ENCODE results near the gene SHKBP1. TPM values are rescaled to one million over a fixed set of nuclear protein-coding genes. Genes with fewer than 3 reads are reported as not detected.

SHKBP1 gene
- total RNA-seq, 1 donor from 2014 or later: 192 TPM

DNA sequence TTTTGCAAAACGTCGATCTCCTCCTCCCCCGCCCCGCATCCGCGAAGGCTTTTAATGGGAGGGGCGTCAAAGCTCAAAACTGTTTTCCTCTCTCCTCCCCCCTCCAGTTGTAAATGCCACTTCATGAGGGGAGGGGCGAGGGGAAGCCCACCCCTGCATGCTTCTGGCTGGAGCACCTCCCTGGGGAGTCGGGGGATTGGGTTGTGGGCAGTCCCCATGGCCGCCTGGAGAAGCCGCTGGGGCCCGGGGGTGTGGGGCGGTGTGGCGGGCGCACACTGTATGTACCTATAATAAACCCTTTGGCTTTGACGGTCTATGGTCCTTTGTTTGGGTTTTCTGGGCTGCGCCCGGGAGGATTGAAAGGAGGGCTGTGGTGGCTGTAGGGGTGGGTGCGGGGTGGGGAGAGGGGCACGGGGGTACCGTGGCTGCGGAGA lies 505 bp upstream of the SHKBP1 start:
- TF ChIP-seq, protein P1, sequence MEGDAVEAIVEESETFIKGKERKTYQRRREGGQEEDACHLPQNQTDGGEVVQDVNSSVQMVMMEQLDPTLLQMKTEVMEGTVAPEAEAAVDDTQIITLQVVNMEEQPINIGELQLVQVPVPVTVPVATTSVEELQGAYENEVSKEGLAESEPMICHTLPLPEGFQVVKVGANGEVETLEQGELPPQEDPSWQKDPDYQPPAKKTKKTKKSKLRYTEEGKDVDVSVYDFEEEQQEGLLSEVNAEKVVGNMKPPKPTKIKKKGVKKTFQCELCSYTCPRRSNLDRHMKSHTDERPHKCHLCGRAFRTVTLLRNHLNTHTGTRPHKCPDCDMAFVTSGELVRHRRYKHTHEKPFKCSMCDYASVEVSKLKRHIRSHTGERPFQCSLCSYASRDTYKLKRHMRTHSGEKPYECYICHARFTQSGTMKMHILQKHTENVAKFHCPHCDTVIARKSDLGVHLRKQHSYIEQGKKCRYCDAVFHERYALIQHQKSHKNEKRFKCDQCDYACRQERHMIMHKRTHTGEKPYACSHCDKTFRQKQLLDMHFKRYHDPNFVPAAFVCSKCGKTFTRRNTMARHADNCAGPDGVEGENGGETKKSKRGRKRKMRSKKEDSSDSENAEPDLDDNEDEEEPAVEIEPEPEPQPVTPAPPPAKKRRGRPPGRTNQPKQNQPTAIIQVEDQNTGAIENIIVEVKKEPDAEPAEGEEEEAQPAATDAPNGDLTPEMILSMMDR (IDR thresholded peaks at IDR 0.05): no peak
- no peaks in the 10 kb centered on the region for H3K27me3 ChIP-seq

DNA sequence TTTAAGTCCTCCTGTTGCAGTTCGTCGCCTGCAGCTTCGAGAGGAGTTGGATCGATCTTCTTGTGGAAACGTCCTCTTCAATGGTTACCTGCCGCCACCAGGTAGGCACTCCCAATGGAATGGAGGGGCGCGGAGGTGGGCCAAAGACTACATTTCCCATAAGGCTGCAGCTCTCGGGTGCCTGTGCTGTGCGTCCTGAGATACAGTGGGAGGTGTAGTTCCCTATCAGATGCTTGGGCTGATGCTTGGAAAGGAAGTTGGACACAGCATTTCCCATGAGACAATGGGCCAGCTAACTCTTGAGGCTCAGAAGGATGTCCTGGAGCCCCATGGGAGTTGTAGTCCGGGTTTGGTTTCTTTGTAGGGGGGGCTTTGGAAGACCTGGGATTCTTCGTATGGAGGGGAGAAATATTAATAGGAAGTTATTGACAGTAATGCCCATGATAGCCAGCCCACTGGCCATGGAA lies 1.8 kb downstream of the SHKBP1 start:
- H3K4me3 ChIP-seq: no peak overlapping the region
- peaks cover 34 to 38% of the 10 kb centered on the region in 2 donors for H3K36me3 ChIP-seq
- TF ChIP-seq, protein P1 (IDR thresholded peaks at IDR 0.05): no peak
- H3K9me3 ChIP-seq: no peaks in the 10 kb centered on the region
- intact Hi-C loops (cut with DNase I): loop anchor here (5.0 kb wide), 1 partner anchor 36 kb away; no protein-coding TSS in a partner anchor
- no peak for DNase-seq (ENCODE audit: low spot score in 2 of 2)
- H3K4me1 ChIP-seq: peaks cover 0 to 11% of the 10 kb centered on the region in 2 donors
- H3K27me3 ChIP-seq: no peaks in the 10 kb centered on the region
- H3K27ac ChIP-seq: no peak overlapping the region

More for the DNA sequence above, 505 bp upstream of the SHKBP1 start:
- intact Hi-C loops (cut with DNase I): loop anchor here (2.0 to 5.0 kb wide), 2 partner anchors 34 to 47 kb away; no protein-coding TSS in a partner anchor
- DNase-seq (ENCODE audit: low spot score in 2 of 2): no peak
- H3K4me3 ChIP-seq: peak overlapping the region; percentile 75 to 84
- H3K4me1 ChIP-seq: peaks cover 0 to 11% of the 10 kb centered on the region in 2 donors
- H3K9me3 ChIP-seq: no peaks in the 10 kb centered on the region
- peaks cover 11 to 15% of the 10 kb centered on the region in 2 donors for H3K36me3 ChIP-seq
- H3K27ac ChIP-seq: no peak overlapping the region

DNA sequence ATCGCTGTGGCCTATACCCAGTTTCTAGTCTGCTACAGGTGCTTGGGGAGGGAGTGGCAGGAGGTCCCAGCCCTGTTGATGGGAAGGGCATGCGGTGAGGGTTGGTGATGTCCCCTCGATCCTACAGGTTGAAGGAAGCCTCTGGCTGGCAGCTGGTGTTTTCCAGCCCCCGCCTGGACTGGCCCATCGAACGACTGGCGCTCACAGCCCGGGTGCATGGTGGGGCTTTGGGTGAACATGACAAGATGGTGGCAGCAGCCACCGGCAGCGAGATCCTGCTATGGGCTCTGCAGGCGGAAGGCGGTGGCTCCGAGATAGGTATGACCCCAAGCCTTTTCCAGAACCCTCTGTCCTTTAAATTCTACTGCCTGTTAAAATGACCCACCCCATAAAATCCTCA lies 3.9 kb downstream of the SHKBP1 start:
- peaks cover 41 to 54% of the 10 kb centered on the region in 2 donors for H3K36me3 ChIP-seq
- H3K27ac ChIP-seq: no peak overlapping the region
- no peak overlapping the region for H3K4me3 ChIP-seq
- no peaks in the 10 kb centered on the region for H3K9me3 ChIP-seq
- DNase-seq (ENCODE audit: low spot score in 2 of 2): no peak
- H3K27me3 ChIP-seq: no peaks in the 10 kb centered on the region
- TF ChIP-seq, protein P1 (IDR thresholded peaks at IDR 0.05): no peak
- H3K4me1 ChIP-seq: peaks cover 0 to 11% of the 10 kb centered on the region in 2 donors
- intact Hi-C loops (cut with DNase I): no loop called here

DNA sequence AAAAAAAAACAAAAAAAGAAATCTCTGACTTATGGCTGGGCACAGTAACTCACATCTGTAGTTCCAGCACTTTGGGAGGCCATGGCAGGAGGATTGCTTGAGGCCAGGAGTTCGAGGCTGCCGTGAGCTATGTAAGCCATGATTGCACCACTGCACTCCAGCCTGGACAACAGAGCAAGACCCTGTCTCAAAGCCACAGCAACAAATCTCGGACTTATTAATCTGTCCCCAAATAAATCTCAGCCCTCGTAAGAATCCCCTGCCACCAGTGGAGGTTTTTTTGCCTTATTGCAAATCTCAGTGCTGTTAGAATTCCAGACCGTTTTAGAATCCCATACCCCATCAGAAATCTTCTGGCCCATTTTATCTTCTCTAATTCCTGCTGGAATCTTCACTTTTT lies 4.9 kb downstream of the SHKBP1 start:
- TF ChIP-seq, protein P1 (IDR thresholded peaks at IDR 0.05): no peak
- Histone ChIP-seq H3K4me1 (peaks cover 0 to 11% of the 10 kb centered on the region in 2 donors), H3K9me3 (no peaks in the 10 kb centered on the region), H3K36me3 (peaks cover 47 to 55% of the 10 kb centered on the region in 2 donors), H3K27me3 (no peaks in the 10 kb centered on the region), H3K4me3 (no peak overlapping the region), H3K27ac (no peak overlapping the region)
- no peak for DNase-seq (ENCODE audit: low spot score in 2 of 2)
- intact Hi-C loops (cut with DNase I): no loop called here

DNA sequence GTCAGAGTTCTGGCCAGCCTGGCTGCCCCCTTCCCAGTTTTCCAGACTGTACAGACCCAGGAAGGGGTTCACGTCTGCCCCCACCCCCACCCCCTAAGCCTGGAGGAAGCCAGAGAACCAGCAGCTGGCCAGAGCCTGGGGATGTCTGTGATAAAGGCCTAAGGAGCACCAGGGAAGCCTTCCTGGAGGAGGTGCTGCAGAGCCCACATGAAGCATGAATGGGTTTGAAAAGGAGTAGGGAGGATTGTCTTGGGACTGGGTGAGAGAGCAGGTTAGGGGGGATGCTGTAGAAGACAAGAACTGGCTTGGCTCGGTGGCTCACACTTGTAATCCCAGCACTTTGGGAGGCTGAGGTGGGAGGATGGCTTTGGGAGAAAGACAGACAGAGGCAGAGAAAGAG lies 5.8 kb downstream of the SHKBP1 start:
- Histone ChIP-seq H3K27ac (no peak overlapping the region), H3K9me3 (no peaks in the 10 kb centered on the region), H3K36me3 (peaks cover 51 to 65% of the 10 kb centered on the region in 2 donors), H3K4me1 (peaks cover 0 to 9% of the 10 kb centered on the region in 2 donors), H3K27me3 (no peaks in the 10 kb centered on the region), H3K4me3 (no peak overlapping the region)
- no peak for DNase-seq (ENCODE audit: low spot score in 2 of 2)
- TF ChIP-seq, protein P1 (IDR thresholded peaks at IDR 0.05): no peak
- intact Hi-C loops (cut with DNase I): no loop called here
